ENCODE results near the gene TMEM54.

DNA sequence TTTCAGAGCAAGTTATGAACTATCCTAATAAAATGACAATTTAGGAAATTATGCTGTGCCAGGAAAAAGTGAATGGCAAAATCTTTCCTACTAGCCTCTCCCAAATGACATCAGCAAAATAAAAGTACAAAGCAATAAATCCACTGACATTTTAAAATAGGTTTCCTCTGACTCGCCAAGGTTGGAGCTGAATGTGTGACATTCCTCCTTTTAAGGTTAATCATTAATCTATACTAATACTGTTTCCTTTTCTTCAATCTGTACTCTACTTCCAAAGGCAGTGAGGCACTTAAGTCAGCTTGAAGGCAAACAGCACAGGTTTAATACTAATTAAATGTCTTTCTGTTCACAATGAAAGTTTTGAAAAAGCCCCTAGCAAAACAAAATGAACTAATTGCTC lies 47.7 kb upstream of the TMEM54 start:
- no peak for TF ChIP-seq POLR2A (IDR thresholded peaks at IDR 0.05)
- TF ChIP-seq, protein P1, sequence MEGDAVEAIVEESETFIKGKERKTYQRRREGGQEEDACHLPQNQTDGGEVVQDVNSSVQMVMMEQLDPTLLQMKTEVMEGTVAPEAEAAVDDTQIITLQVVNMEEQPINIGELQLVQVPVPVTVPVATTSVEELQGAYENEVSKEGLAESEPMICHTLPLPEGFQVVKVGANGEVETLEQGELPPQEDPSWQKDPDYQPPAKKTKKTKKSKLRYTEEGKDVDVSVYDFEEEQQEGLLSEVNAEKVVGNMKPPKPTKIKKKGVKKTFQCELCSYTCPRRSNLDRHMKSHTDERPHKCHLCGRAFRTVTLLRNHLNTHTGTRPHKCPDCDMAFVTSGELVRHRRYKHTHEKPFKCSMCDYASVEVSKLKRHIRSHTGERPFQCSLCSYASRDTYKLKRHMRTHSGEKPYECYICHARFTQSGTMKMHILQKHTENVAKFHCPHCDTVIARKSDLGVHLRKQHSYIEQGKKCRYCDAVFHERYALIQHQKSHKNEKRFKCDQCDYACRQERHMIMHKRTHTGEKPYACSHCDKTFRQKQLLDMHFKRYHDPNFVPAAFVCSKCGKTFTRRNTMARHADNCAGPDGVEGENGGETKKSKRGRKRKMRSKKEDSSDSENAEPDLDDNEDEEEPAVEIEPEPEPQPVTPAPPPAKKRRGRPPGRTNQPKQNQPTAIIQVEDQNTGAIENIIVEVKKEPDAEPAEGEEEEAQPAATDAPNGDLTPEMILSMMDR (IDR thresholded peaks at IDR 0.05): no peak

All from lower leg skin (tissue), 3 donors.